ENCODE results near the gene SLC48A1.

Gene SLC48A1

GRCh38 chr12:47816403-47817271, 43.6 kb downstream of the SLC48A1 start:
- ATAC-seq = no peak
- no peak for TF ChIP-seq CSRNP3 (CRISPR knock-in tag; IDR thresholded peaks at IDR 0.05)
- TF ChIP-seq TCF4 (CRISPR knock-in tag; IDR thresholded peaks at IDR 0.05; ENCODE audit: borderline replicate concordance) = no peak
- no peak for TF ChIP-seq ZFP30 (CRISPR knock-in tag; IDR thresholded peaks at IDR 0.05)
- TF ChIP-seq GLIS3 (CRISPR knock-in tag; IDR thresholded peaks at IDR 0.05) = no peak
- TF ChIP-seq ZNF70 (CRISPR knock-in tag; IDR thresholded peaks at IDR 0.05) = no peak
- TF ChIP-seq TSHZ2 (CRISPR knock-in tag; IDR thresholded peaks at IDR 0.05) = no peak
- TF ChIP-seq CSDC2 (CRISPR knock-in tag; IDR thresholded peaks at IDR 0.05) = no peak
- TF ChIP-seq, protein P1, sequence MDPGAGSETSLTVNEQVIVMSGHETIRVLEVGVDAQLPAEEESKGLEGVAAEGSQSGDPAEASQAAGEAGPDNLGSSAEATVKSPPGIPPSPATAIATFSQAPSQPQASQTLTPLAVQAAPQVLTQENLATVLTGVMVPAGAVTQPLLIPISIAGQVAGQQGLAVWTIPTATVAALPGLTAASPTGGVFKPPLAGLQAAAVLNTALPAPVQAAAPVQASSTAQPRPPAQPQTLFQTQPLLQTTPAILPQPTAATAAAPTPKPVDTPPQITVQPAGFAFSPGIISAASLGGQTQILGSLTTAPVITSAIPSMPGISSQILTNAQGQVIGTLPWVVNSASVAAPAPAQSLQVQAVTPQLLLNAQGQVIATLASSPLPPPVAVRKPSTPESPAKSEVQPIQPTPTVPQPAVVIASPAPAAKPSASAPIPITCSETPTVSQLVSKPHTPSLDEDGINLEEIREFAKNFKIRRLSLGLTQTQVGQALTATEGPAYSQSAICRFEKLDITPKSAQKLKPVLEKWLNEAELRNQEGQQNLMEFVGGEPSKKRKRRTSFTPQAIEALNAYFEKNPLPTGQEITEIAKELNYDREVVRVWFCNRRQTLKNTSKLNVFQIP (CRISPR knock-in tag; IDR thresholded peaks at IDR 0.05; ENCODE audit: borderline replicate concordance, low read depth) = no peak
- TF ChIP-seq CREB5 (CRISPR knock-in tag; IDR thresholded peaks at IDR 0.05; ENCODE audit: low read depth) = no peak
- TF ChIP-seq, protein P2, sequence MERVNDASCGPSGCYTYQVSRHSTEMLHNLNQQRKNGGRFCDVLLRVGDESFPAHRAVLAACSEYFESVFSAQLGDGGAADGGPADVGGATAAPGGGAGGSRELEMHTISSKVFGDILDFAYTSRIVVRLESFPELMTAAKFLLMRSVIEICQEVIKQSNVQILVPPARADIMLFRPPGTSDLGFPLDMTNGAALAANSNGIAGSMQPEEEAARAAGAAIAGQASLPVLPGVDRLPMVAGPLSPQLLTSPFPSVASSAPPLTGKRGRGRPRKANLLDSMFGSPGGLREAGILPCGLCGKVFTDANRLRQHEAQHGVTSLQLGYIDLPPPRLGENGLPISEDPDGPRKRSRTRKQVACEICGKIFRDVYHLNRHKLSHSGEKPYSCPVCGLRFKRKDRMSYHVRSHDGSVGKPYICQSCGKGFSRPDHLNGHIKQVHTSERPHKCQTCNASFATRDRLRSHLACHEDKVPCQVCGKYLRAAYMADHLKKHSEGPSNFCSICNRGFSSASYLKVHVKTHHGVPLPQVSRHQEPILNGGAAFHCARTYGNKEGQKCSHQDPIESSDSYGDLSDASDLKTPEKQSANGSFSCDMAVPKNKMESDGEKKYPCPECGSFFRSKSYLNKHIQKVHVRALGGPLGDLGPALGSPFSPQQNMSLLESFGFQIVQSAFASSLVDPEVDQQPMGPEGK (CRISPR knock-in tag; IDR thresholded peaks at IDR 0.05; ENCODE audit: borderline replicate concordance) = no peak
- TF ChIP-seq ARNTL (CRISPR knock-in tag; IDR thresholded peaks at IDR 0.05; ENCODE audit: borderline replicate concordance, low read depth) = no peak
- no peak for TF ChIP-seq ZNF565 (CRISPR knock-in tag; conservative IDR thresholded peaks at IDR 0.05; ENCODE audit: low read depth)

GRCh38 chr12:47817272-47818006, 44.4 kb downstream of the SLC48A1 start:
- TF ChIP-seq GLIS3 (CRISPR knock-in tag; IDR thresholded peaks at IDR 0.05) = no peak
- TF ChIP-seq ZNF565 (CRISPR knock-in tag; conservative IDR thresholded peaks at IDR 0.05; ENCODE audit: low read depth) = no peak
- TF ChIP-seq CSRNP3 (CRISPR knock-in tag; IDR thresholded peaks at IDR 0.05) = no peak
- TF ChIP-seq, protein P2 (CRISPR knock-in tag; IDR thresholded peaks at IDR 0.05; ENCODE audit: borderline replicate concordance) = no peak
- TF ChIP-seq PPARA (CRISPR knock-in tag; IDR thresholded peaks at IDR 0.05; ENCODE audit: borderline replicate concordance) = no peak
- no peak for ATAC-seq

Data from SK-N-SH treated with all-trans-retinoic acid at 6 μM for 48 hours (cell line).